NT2/D1 (cell line): ENCODE results near the gene HNRNPAB.

ENCODE experiments used
- SUZ12 ChIP-seq: IDR thresholded peaks from 2 replicates; pipeline ENCODE4 v1.6.1; 2011; ENCODE audit not compliant: insufficient read length, insufficient read depth; ENCODE audit errors: extremely low read depth
- YY1 ChIP-seq: IDR thresholded peaks from 2 replicates; pipeline ENCODE4 v1.6.1; 2011; ENCODE audit not compliant: insufficient read length, insufficient read depth

DNA sequence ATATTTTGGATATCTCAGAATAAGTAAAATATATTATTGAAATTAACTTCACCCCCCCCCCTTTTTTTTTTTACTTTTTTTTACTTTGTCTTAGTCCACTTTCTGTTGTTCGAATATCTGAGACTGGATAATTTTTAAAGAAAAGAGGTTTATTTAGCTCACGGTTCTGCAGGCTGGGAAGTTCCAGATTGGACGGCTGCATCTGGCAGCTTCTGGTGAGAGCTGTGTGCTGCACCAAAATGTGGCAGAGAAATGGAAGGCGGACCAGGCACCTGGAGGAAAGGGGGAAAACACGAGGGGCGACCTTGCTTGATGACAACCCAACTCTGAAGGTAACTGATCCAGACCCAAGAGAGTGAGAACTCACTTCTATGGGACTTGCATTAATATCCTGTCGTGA lies 11.5 kb upstream of the HNRNPAB start:
- no peak for TF ChIP-seq YY1
- no peak for TF ChIP-seq SUZ12
